Measurements from ENCODE around the gene TIMM8B.
"Not testable (repeated sequence)": the region's sequence is repeated elsewhere in the genome, so short reads cannot be mapped to it uniquely, and the experiment has no call there.

Gene TIMM8B

GRCh38 chr11:112073941-112074811, 12.4 kb downstream of the TIMM8B start, which contains the start of the genes NKAPD1 and PIH1D2:
Gene NKAPD1, plus strand, starts transcription at chr11:112074299. Its CDS starts 1,276 bp downstream, at chr11:112075575.
Gene PIH1D2, minus strand, starts transcription at chr11:112074017. Its CDS starts 843 bp downstream, at chr11:112073174.
- DNase-seq: peak; percentile 76 to 79

GRCh38 chr11:112062923-112063322, 23.6 kb downstream of the TIMM8B start:
- no peak for DNase-seq

- no peak for DNase-seq
These were observed 28.5 kb downstream of the TIMM8B start for GRCh38 chr11:112058103-112058502.

- DNase-seq: no peak
These were observed 29.4 kb downstream of the TIMM8B start for GRCh38 chr11:112057170-112057569.

GRCh38 chr11:112051768-112052167, 34.8 kb downstream of the TIMM8B start:
- no peak for DNase-seq

- DNase-seq: no peak
These were observed 35.8 kb downstream of the TIMM8B start for GRCh38 chr11:112050721-112051120.

- DNase-seq: no peak
These were observed 36.8 kb downstream of the TIMM8B start for GRCh38 chr11:112049777-112050176.

- DNase-seq: not testable (repeated sequence)
These were observed 38.3 kb downstream of the TIMM8B start for GRCh38 chr11:112048256-112048655.

GRCh38 chr11:112046647-112047046, 39.9 kb downstream of the TIMM8B start:
- not testable (repeated sequence) for DNase-seq

GRCh38 chr11:112044961-112045360, 41.6 kb downstream of the TIMM8B start:
- no peak for DNase-seq

GRCh38 chr11:112042961-112043304, 43.6 kb downstream of the TIMM8B start:
- DNase-seq: no peak

- no peak for DNase-seq
These were observed 44.2 kb downstream of the TIMM8B start for GRCh38 chr11:112042161-112042960.

GRCh38 chr11:112037527-112037926, 49.0 kb downstream of the TIMM8B start:
- no peak for DNase-seq

Measured in NCI-H187 (cell line).